Mesenchymal stem cell (in vitro differentiated cells and primary cell): ENCODE results near the gene GP9.
"Not testable (repeated sequence)": the region's sequence is repeated elsewhere in the genome, so short reads cannot be mapped to it uniquely, and the experiment has no call there.

Experiments used
- DNase-seq: peaks from one replicate; pipeline ENCODE4 v3.0.0-alpha.2; 2013
- H2AFZ ChIP-seq: one replicate; pipeline ENCODE4 v1.6.1; 2013; ENCODE audit warnings: low read depth, mild to moderate bottlenecking, control low read depth, inconsistent platforms, low read length, moderate library complexity
- H2AK5ac ChIP-seq: 2 replicates; pipeline ENCODE4 v1.6.1; 2013; ENCODE audit warnings: low read length, moderate library complexity, mild to moderate bottlenecking, inconsistent platforms; ENCODE audit not compliant: severe bottlenecking
- H2BK120ac ChIP-seq: one replicate; pipeline ENCODE4 v1.6.1; 2013; ENCODE audit warnings: low read depth, mild to moderate bottlenecking, inconsistent platforms, low read length, moderate library complexity
- H2BK12ac ChIP-seq, 2 experiments: one replicate each; pipeline ENCODE4 v1.6.1; 2013; ENCODE audit warnings: inconsistent platforms in 2 of 2, low read length in 2 of 2, mild to moderate bottlenecking in 2 of 2, moderate library complexity in 2 of 2, control low read depth in 1 of 2
- H2BK15ac ChIP-seq: one replicate; pipeline ENCODE4 v1.6.1; 2013; ENCODE audit warnings: mild to moderate bottlenecking, low read depth, inconsistent platforms; ENCODE audit not compliant: poor library complexity, severe bottlenecking
- H2BK5ac ChIP-seq: 2 replicates; pipeline ENCODE4 v1.6.1; 2013; ENCODE audit warnings: low read depth, mild to moderate bottlenecking, low read length, control low read depth, inconsistent platforms; ENCODE audit not compliant: poor library complexity, severe bottlenecking
- H3K14ac ChIP-seq, 2 experiments: one replicate each; pipeline ENCODE4 v1.6.1; 2013; ENCODE audit warnings: inconsistent platforms in 2 of 2, low read length in 2 of 2, control low read depth in 1 of 2, mild to moderate bottlenecking in 1 of 2, moderate library complexity in 1 of 2
- H3K18ac ChIP-seq, 2 experiments: one replicate each; pipeline ENCODE4 v1.6.1; 2013; ENCODE audit warnings: inconsistent platforms in 2 of 2, low read length in 2 of 2, control low read depth in 1 of 2, low read depth in 1 of 2, mild to moderate bottlenecking in 1 of 2
- H3K23ac ChIP-seq, 2 experiments: one replicate each; pipeline ENCODE4 v1.6.1; 2013; ENCODE audit warnings: inconsistent platforms in 2 of 2, low read length in 2 of 2, mild to moderate bottlenecking in 2 of 2, moderate library complexity in 2 of 2, control low read depth in 1 of 2
- H3K27ac ChIP-seq: 2 replicates; pipeline ENCODE4 v1.5.1; 2013; ENCODE audit warnings: mild to moderate bottlenecking, moderate library complexity, low read length, control low read depth, inconsistent platforms; ENCODE audit not compliant: poor library complexity, severe bottlenecking
- H3K27me3 ChIP-seq, 2 experiments: 2 replicates each; pipeline versions ENCODE4 v1.6.1 to v1.7.0; 2013; ENCODE audit warnings: low read length in 2 of 2, mild to moderate bottlenecking in 2 of 2, moderate library complexity in 2 of 2, control low read depth in 1 of 2, inconsistent platforms in 1 of 2; ENCODE audit not compliant: control insufficient read depth in 1 of 2, insufficient read depth in 1 of 2
- H3K36me3 ChIP-seq, 2 experiments: 2 replicates each; pipeline versions ENCODE4 v1.6.1 to v1.7.0; 2013; ENCODE audit warnings: low read length in 2 of 2, control low read depth in 1 of 2, inconsistent platforms in 1 of 2, low read depth in 1 of 2, mild to moderate bottlenecking in 1 of 2; ENCODE audit not compliant: insufficient read depth in 2 of 2, control insufficient read depth in 1 of 2
- H3K4ac ChIP-seq, 2 experiments: one replicate each; pipeline ENCODE4 v1.6.1; 2013; ENCODE audit warnings: inconsistent platforms in 2 of 2, low read length in 2 of 2, mild to moderate bottlenecking in 2 of 2, moderate library complexity in 2 of 2, control low read depth in 1 of 2, low read depth in 1 of 2
- H3K4me1 ChIP-seq: 2 replicates; pipeline ENCODE4 v1.6.1; 2013; ENCODE audit warnings: low read depth, low read length, control low read depth; ENCODE audit not compliant: control insufficient read depth, insufficient read depth
- H3K4me2 ChIP-seq: 2 replicates; pipeline ENCODE4 v1.6.1; 2013; ENCODE audit warnings: low read length, mild to moderate bottlenecking, inconsistent platforms; ENCODE audit not compliant: poor library complexity, severe bottlenecking
- H3K4me3 ChIP-seq, 2 experiments: 2 replicates each; pipeline versions ENCODE4 v1.5.1 to v1.7.0; 2013; ENCODE audit warnings: low read length in 2 of 2, mild to moderate bottlenecking in 2 of 2, control low read depth in 1 of 2, low read depth in 1 of 2; ENCODE audit not compliant: insufficient read depth in 1 of 2
- H3K79me1 ChIP-seq: replicated peaks from 2 replicates; pipeline ENCODE4 v1.6.1; 2013; ENCODE audit warnings: mild to moderate bottlenecking, control low read depth, low read length, inconsistent platforms; ENCODE audit not compliant: poor library complexity, severe bottlenecking
- H3K9ac ChIP-seq: 2 replicates; pipeline ENCODE4 v1.7.0; 2013; ENCODE audit warnings: mild to moderate bottlenecking, low read length, moderate library complexity
- H3K9me3 ChIP-seq: 2 replicates; pipeline ENCODE4 v1.7.0; 2013; ENCODE audit warnings: mild to moderate bottlenecking, low read length; ENCODE audit not compliant: control insufficient read depth
- H4K8ac ChIP-seq: one replicate; pipeline ENCODE4 v1.6.1; 2013; ENCODE audit warnings: inconsistent platforms, mild to moderate bottlenecking, low read length, moderate library complexity
- H4K91ac ChIP-seq: one replicate; pipeline ENCODE4 v1.6.1; 2013; ENCODE audit warnings: mild to moderate bottlenecking, low read length, inconsistent platforms
- WGBS: methylation state at CpG from one replicate; pipeline ENCODE4 v1.1.7; 2013; ENCODE audit warnings: mixed read lengths; 5-methylcytosine and 5-hydroxymethylcytosine counted together

Gene GP9

DNA sequence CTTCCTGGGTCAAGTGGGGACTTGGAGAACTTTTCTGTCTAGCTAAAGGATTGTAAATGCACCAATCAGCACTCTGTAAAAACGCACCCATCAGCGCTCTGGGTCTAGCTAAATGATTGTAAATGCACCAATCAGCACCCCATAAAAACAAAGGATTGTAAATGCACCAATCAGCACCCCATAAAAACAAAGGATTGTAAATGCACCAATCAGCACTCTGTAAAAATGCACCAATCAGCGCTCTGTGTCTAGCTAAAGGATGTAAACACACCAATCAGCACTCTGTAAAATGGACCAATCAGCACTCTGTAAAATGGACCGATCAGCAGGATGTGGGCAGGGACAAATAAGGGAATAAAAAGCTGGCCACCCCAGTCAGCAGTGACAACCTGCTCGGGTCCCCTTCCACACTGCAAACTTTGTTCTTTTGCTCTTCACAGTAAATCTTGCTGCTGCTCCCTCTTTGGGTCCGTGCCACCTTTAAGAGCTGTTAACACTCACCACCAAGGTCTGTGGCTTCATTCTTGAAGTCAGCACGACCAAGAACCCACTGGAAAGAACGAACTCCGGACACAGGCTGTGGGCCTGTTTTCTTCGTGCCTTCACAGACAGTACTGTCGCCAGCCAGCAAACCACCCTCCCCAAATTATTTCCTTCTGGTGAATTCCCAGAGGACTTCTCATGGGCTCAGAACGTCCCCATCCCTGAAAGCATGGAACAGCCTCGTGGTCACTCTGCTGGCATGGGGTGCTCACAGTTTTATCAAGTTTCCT lies 8.9 kb downstream of the GP9 start:
- H2BK120ac ChIP-seq: not testable (repeated sequence)
- WGBS: 86% methylated on average over 13 of the region's 13 CpGs

DNA sequence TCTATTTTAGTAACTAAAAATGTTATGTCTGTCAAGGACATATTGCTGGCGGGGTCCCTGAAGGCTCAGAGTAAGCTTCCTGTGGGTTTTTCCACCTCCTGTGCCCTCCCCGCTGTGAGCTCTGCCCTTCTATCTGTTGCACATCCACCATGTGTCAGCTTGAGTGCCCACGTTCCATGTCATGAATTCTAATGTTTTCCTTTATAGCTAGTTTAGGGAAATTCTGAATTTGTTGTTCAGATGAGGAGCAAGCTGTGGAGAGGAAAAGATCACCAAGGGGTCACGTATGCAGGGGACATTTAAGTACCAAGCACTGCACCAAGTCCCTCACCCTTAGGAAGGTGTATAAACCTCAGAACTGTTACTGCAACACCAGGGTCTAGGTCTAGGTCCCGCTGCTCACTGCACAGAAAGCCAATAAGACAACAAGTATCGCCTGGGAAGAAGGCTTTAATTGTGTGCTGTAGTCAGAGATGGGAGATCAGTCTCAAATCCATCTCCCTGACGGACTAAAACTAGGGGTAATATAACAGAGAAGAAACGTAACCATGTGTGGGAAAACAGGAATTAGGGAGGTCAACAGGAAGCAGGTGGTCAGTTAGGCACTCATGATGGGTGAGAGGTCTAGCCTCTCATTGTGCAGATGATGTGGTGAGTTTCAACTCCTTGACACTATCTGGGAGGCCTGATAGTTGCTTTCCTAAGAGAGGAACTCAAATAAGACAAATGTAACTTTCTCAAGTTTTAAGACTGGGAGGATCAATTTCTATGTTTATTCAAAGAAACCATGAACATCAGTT lies 9.7 kb downstream of the GP9 start:
- Histone ChIP-seq H3K18ac (no peak overlapping the region), H3K79me1 (no peaks in the 10 kb centered on the region), H3K9ac (no peak overlapping the region), H2BK12ac (no peak overlapping the region), H3K27me3 (peaks cover 11 to 33% of the 10 kb centered on the region in 2 experiments), H2BK120ac (no peak overlapping the region), H3K4me1 (no peaks in the 10 kb centered on the region), H3K9me3 (no peaks in the 10 kb centered on the region), H4K8ac (no peak overlapping the region), H2AK5ac (no peak overlapping the region), H3K4ac (no peak overlapping the region), H3K36me3 (no peaks in the 10 kb centered on the region), H3K14ac (no peak overlapping the region), H3K4me2 (no peak overlapping the region), H3K27ac (no peak overlapping the region), H3K4me3 (no peak overlapping the region), H2BK15ac (no peak overlapping the region), H2AFZ (no peak overlapping the region), H2BK5ac (no peak overlapping the region), H3K23ac (no peak overlapping the region), H4K91ac (no peak overlapping the region)
- no peak for DNase-seq
- WGBS: 86% methylated on average over 8 of the region's 8 CpGs

More for the DNA sequence above, 8.9 kb downstream of the GP9 start:
- DNase-seq, H4K8ac ChIP-seq, H3K14ac ChIP-seq, H3K4me3 ChIP-seq, H3K79me1 ChIP-seq, H2AK5ac ChIP-seq, H3K9ac ChIP-seq, H2BK12ac ChIP-seq, H3K4me2 ChIP-seq, H3K23ac ChIP-seq, H4K91ac ChIP-seq, H2BK15ac ChIP-seq, H2AFZ ChIP-seq, H3K18ac ChIP-seq, H2BK5ac ChIP-seq, H3K27ac ChIP-seq, H3K4ac ChIP-seq, H3K4me1 ChIP-seq, H3K9me3 ChIP-seq, H3K36me3 ChIP-seq: not testable (repeated sequence)
- peaks cover 11 to 36% of the 10 kb centered on the region in 2 experiments for H3K27me3 ChIP-seq

GRCh38 chr3:129077222-129077621 lies 16.6 kb downstream of the GP9 start:
- Histone ChIP-seq H3K79me1 (no peaks in the 10 kb centered on the region), H2BK15ac (no peak overlapping the region), H3K36me3 (no peaks in the 10 kb centered on the region), H3K9me3 (no peaks in the 10 kb centered on the region), H2AFZ (no peak overlapping the region), H3K14ac (no peak overlapping the region), H2AK5ac (no peak overlapping the region), H3K4ac (no peak overlapping the region), H3K4me2 (no peak overlapping the region), H2BK5ac (no peak overlapping the region), H4K8ac (no peak overlapping the region), H4K91ac (no peak overlapping the region), H3K18ac (no peak overlapping the region), H3K23ac (no peak overlapping the region), H3K9ac (no peak overlapping the region), H3K4me1 (no peaks in the 10 kb centered on the region), H3K27ac (no peak overlapping the region), H3K27me3 (peaks cover 0 to 3% of the 10 kb centered on the region in 2 experiments), H3K4me3 (no peak overlapping the region), H2BK120ac (no peak overlapping the region), H2BK12ac (no peak overlapping the region)
- DNase-seq: peak; percentile 87
- 46% methylated on average over 7 of the region's 7 CpGs for WGBS

GRCh38 chr3:129078510-129078909 lies 17.9 kb downstream of the GP9 start:
- Histone ChIP-seq H3K4me2 (no peak overlapping the region), H3K18ac (no peak overlapping the region), H4K91ac (peak overlapping the region; percentile 68), H3K14ac (no peak overlapping the region), H3K4me1 (no peaks in the 10 kb centered on the region), H2BK5ac (no peak overlapping the region), H3K36me3 (no peaks in the 10 kb centered on the region), H2BK15ac (no peak overlapping the region), H3K79me1 (no peaks in the 10 kb centered on the region), H4K8ac (peak overlapping the region; percentile 75), H2AK5ac (no peak overlapping the region), H3K27me3 (no peaks in the 10 kb centered on the region), H3K4me3 (no peak overlapping the region), H3K9me3 (no peaks in the 10 kb centered on the region), H2AFZ (no peak overlapping the region), H3K23ac (no peak overlapping the region), H2BK12ac (peak overlapping the region; percentile 6 to 59), H3K9ac (no peak overlapping the region), H3K4ac (no peak overlapping the region), H3K27ac (no peak overlapping the region), H2BK120ac (peak overlapping the region; percentile 27)
- DNase-seq: no peak
- 85% methylated on average over 5 of the region's 8 CpGs for WGBS
